HepG2 (cell line): ENCODE results near the gene THEM4. TPM values are rescaled to one million over a fixed set of nuclear protein-coding genes. Genes with fewer than 3 reads are reported as not detected.

Source experiments
- ARID2 ChIP-seq: sonication (generic); formaldehyde crosslinking; IDR thresholded peaks from 2 replicates; pipeline ENCODE4 v1.8.1; 2022; ENCODE audit warnings: mild to moderate bottlenecking, missing genetic modification reagents, borderline replicate concordance
- FOXO1 ChIP-seq: sonication (generic); formaldehyde crosslinking; IDR thresholded peaks from 2 replicates; pipeline ENCODE4 v1.4.0; 2020; ENCODE audit warnings: missing genetic modification reagents
- GABPA ChIP-seq, 2 experiments: IDR thresholded peaks; 2 replicates each; pipeline ENCODE4 v1.6.1; 2011 to 2016; ENCODE audit warnings: low read depth in 2 of 2, low read length in 1 of 2, missing biosample characterization in 1 of 2, missing genetic modification characterization in 1 of 2
- GTF3A ChIP-seq: sonication (generic); formaldehyde crosslinking; conservative IDR thresholded peaks from 2 replicates; pipeline ENCODE4 v1.4.0; 2020; ENCODE audit warnings: mild to moderate bottlenecking, missing genetic modification reagents
- HNF4G ChIP-seq, 2 experiments: sonication (generic) in 1 of 2; formaldehyde crosslinking in 1 of 2; IDR thresholded peaks; 2 replicates each; pipeline versions ENCODE4 v1.4.0 to v1.6.1; 2011 to 2020; ENCODE audit warnings: borderline replicate concordance in 2 of 2, low read depth in 2 of 2, mild to moderate bottlenecking in 2 of 2, low read length in 1 of 2, missing genetic modification reagents in 1 of 2, moderate library complexity in 1 of 2
- IRF2 ChIP-seq: IDR thresholded peaks from 2 replicates; pipeline ENCODE4 v1.6.1; 2018; ENCODE audit warnings: missing genetic modification reagents, missing compliant biosample characterization
- IRF9 ChIP-seq: sonication (generic); formaldehyde crosslinking; IDR thresholded peaks from 2 replicates; pipeline ENCODE4 v1.8.0; 2022; ENCODE audit warnings: missing genetic modification reagents, mild to moderate bottlenecking, borderline replicate concordance
- KAT7 ChIP-seq: IDR thresholded peaks from 2 replicates; pipeline ENCODE4 v1.6.1; 2018; ENCODE audit warnings: borderline replicate concordance, missing compliant biosample characterization
- MTA1 ChIP-seq: sonication (generic); formaldehyde crosslinking; IDR thresholded peaks from 2 replicates; pipeline ENCODE4 v1.4.0; 2020; ENCODE audit warnings: missing genetic modification reagents, mild to moderate bottlenecking, borderline replicate concordance
- NCOA1 ChIP-seq: sonication (generic); formaldehyde crosslinking; IDR thresholded peaks from 2 replicates; pipeline ENCODE4 v1.9.0; 2021; ENCODE audit warnings: missing genetic modification reagents
- NFE2 ChIP-seq: sonication (generic); formaldehyde crosslinking; IDR thresholded peaks from 2 replicates; pipeline ENCODE4 v1.4.0; 2020; ENCODE audit warnings: missing genetic modification reagents
- NFYC ChIP-seq: IDR thresholded peaks from 2 replicates; pipeline ENCODE4 v1.6.1; 2016; ENCODE audit warnings: missing genetic modification reagents, missing compliant biosample characterization
- NONO ChIP-seq, 2 experiments: fragments of 450-650 bp in 1 of 2; sonication (generic) in 1 of 2; formaldehyde crosslinking in 1 of 2; IDR thresholded peaks in 1 of 2; conservative IDR thresholded peaks in 1 of 2; 2 replicates each; pipeline versions ENCODE4 v1.6.1 to v1.8.0; 2017 to 2022; ENCODE audit warnings: mild to moderate bottlenecking in 1 of 2, missing genetic modification reagents in 1 of 2, moderate library complexity in 1 of 2
- PHF21A ChIP-seq: sonication (generic); formaldehyde crosslinking; IDR thresholded peaks from 2 replicates; pipeline ENCODE4 v1.5.0; 2020; ENCODE audit warnings: mild to moderate bottlenecking, missing genetic modification reagents
- REL ChIP-seq: sonication (generic); formaldehyde crosslinking; conservative IDR thresholded peaks from 2 replicates; pipeline ENCODE4 v1.8.0; 2022; ENCODE audit warnings: mild to moderate bottlenecking, missing genetic modification reagents, moderate library complexity
- SKIL ChIP-seq: sonication (generic); formaldehyde crosslinking; IDR thresholded peaks from 2 replicates; pipeline ENCODE4 v1.8.0; 2022; ENCODE audit warnings: missing genetic modification reagents, mild to moderate bottlenecking, moderate library complexity, borderline replicate concordance
- SYNCRIP ChIP-seq: fragments of 200-400 bp; formaldehyde crosslinking; IDR thresholded peaks from 2 replicates; pipeline ENCODE4 v1.6.1; 2018; ENCODE audit warnings: mild to moderate bottlenecking, low read depth, low read length; ENCODE audit not compliant: insufficient read depth
- U2AF2 ChIP-seq: fragments of 200-400 bp; formaldehyde crosslinking; IDR thresholded peaks from 2 replicates; pipeline ENCODE4 v1.6.1; 2017; ENCODE audit warnings: low read depth, mild to moderate bottlenecking, low read length
- ZBTB7B ChIP-seq: sonication (generic); formaldehyde crosslinking; IDR thresholded peaks from 2 replicates; pipeline ENCODE4 v1.4.0; 2020; ENCODE audit warnings: missing genetic modification reagents
- ZC3H13 ChIP-seq: sonication (generic); formaldehyde crosslinking; IDR thresholded peaks from 2 replicates; pipeline ENCODE4 v1.8.1; 2023; ENCODE audit warnings: mild to moderate bottlenecking, missing genetic modification reagents, moderate library complexity
- ZFAT ChIP-seq: sonication (generic); formaldehyde crosslinking; conservative IDR thresholded peaks from 2 replicates; pipeline ENCODE4 v1.8.1; 2023; ENCODE audit warnings: missing genetic modification reagents, inconsistent platforms
- ZMYM3 ChIP-seq: sonication (generic); formaldehyde crosslinking; IDR thresholded peaks from 2 replicates; pipeline ENCODE4 v1.5.1; 2020; ENCODE audit warnings: mild to moderate bottlenecking, missing genetic modification reagents
- ZNF232 ChIP-seq: sonication (generic); formaldehyde crosslinking; IDR thresholded peaks from 2 replicates; pipeline ENCODE4 v1.4.0; 2020; ENCODE audit warnings: missing genetic modification reagents, borderline replicate concordance
- ZNF556 ChIP-seq: sonication (generic); formaldehyde crosslinking; IDR thresholded peaks from 2 replicates; pipeline ENCODE4 v1.4.0; 2020; ENCODE audit warnings: mild to moderate bottlenecking, missing genetic modification reagents, borderline replicate concordance
- ZNF792 ChIP-seq: IDR thresholded peaks from 2 replicates; pipeline ENCODE4 v1.6.1; 2016
- ZNF891 ChIP-seq: sonication (generic); formaldehyde crosslinking; IDR thresholded peaks from 2 replicates; pipeline ENCODE4 v1.5.0; 2020; ENCODE audit warnings: mild to moderate bottlenecking, missing genetic modification reagents
- polyA plus RNA-seq, 8 experiments: library from polyadenylated mRNA; depleted of rRNA in 3 of 8; stranded (reverse) in 7 of 8; unstranded in 1 of 8; fragments of >200 nt; fragmentation: Illumina TruSeq in 4 of 8; extraction: Trizol in 4 of 8; gene quantifications; 2 replicates each; pipeline versions ENCODE4 v1.2.1 to v1.2.3, GENCODE V29; 2011 to 2016; ENCODE audit warnings: low read depth in 4 of 8, missing spikeins in 1 of 8, mixed read lengths in 1 of 8; ENCODE audit not compliant: insufficient read depth in 1 of 8
- total RNA-seq, 5 experiments: library from RNA; depleted of rRNA; stranded (reverse); fragments of >200 nt; fragmentation: Illumina TruSeq; extraction: Trizol; gene quantifications; 2 replicates each; pipeline ENCODE4 v1.2.3, GENCODE V29; 2016; ENCODE audit warnings: low read depth in 1 of 5

THEM4 gene
- total and polyA plus RNA-seq, 2 of the 13 experiments (the other 11 are each of a cell fraction or from before 2014, with no cell fraction given): 10.9 to 13.9 TPM

- TF ChIP-seq HNF4G (IDR thresholded peaks at IDR 0.05; ENCODE audit: borderline replicate concordance, low read depth, low read length): peak; percentile 9; the same call in 1 of the 2 replicates
- TF ChIP-seq HNF4G (CRISPR knock-in tag; IDR thresholded peaks at IDR 0.05; ENCODE audit: borderline replicate concordance, low read depth): no peak
- TF ChIP-seq SKIL: peak; percentile 43; the same call in 1 of the 2 replicates
- peak; percentile 44; the same call in 1 of the 2 replicates for TF ChIP-seq IRF2 (CRISPR knock-in tag)
- TF ChIP-seq ZFAT (CRISPR knock-in tag): 0 out of 2 replicates have a peak, but pooled peaks have one; percentile 19
- TF ChIP-seq ZNF891 (CRISPR knock-in tag): peak; percentile 51; the same call in 1 of the 2 replicates
- TF ChIP-seq IRF9 (CRISPR knock-in tag): peak; percentile 87; the same call in 1 of the 2 replicates
- TF ChIP-seq ARID2 (CRISPR knock-in tag): 0 out of 2 replicates have a peak, but pooled peaks have one; percentile 27
- TF ChIP-seq GTF3A (CRISPR knock-in tag): no peak
- TF ChIP-seq REL: no peak
- no peak for TF ChIP-seq SYNCRIP
- peak; percentile 65; the same call in 1 of the 2 replicates for TF ChIP-seq ZMYM3 (CRISPR knock-in tag)
- no peak for TF ChIP-seq NONO (IDR thresholded peaks at IDR 0.05)
- TF ChIP-seq NONO (CRISPR knock-in tag; conservative IDR thresholded peaks at IDR 0.05): peak; percentile 92
- peak; percentile 47 for TF ChIP-seq FOXO1 (CRISPR knock-in tag)
- TF ChIP-seq ZNF232: peak; percentile 24; the same call in 1 of the 2 replicates
- peak; percentile 62 for TF ChIP-seq NFYC (CRISPR knock-in tag)
- TF ChIP-seq ZC3H13: no peak
- TF ChIP-seq ZNF556 (CRISPR knock-in tag): peak; percentile 73; the same call in 1 of the 2 replicates
- peak; percentile 85 for TF ChIP-seq GABPA (IDR thresholded peaks at IDR 0.05; ENCODE audit: low read depth, low read length)
- peak; percentile 93 for TF ChIP-seq GABPA (CRISPR knock-in tag; IDR thresholded peaks at IDR 0.05; ENCODE audit: low read depth)
- peak; percentile 68; the same call in 1 of the 2 replicates for TF ChIP-seq MTA1 (CRISPR knock-in tag)
- 0 out of 2 replicates have a peak, but pooled peaks have one; percentile 62 for TF ChIP-seq ZBTB7B (CRISPR knock-in tag)
- no peak for TF ChIP-seq NFE2 (CRISPR knock-in tag)
- no peak for TF ChIP-seq U2AF2
- TF ChIP-seq NCOA1 (CRISPR knock-in tag): 0 out of 2 replicates have a peak, but pooled peaks have one; percentile 51
- TF ChIP-seq PHF21A (CRISPR knock-in tag): peak; percentile 83; the same call in 1 of the 2 replicates
- TF ChIP-seq KAT7 (CRISPR knock-in tag): peak; percentile 88; the same call in 1 of the 2 replicates
- peak; percentile 91 for TF ChIP-seq ZNF792 (CRISPR knock-in tag)
These were observed at the start of gene THEM4 (continued) for GRCh38 chr1:151909167-151910149.
